DND-41 (cell line): ENCODE results near the gene MYO1H.
A peak's percentile ranks its signal among the peaks of the same experiment; 100 is the strongest.

Experiments used
- ATAC-seq: fragments of 200-7000 bp; cut with Tn5 transposase; 3 replicates; pipeline ENCODE4 v1.9.1; 2021; ENCODE audit warnings: low read depth; ENCODE audit not compliant: insufficient read depth
- DNase-seq: peaks from one replicate; pipeline ENCODE4 v3.0.0-alpha.2; 2020
- H2AFZ ChIP-seq: 2 replicates; pipeline ENCODE4 v1.6.0; 2012; ENCODE audit warnings: low read depth, low read length
- H3K27ac ChIP-seq: 2 replicates; pipeline ENCODE4 v1.5.1; 2012; ENCODE audit warnings: low read length, inconsistent platforms
- H3K27me3 ChIP-seq: fragments of 200-600 bp; sonication (generic); 2 replicates; pipeline ENCODE4 v1.6.0; 2012; ENCODE audit warnings: low read length, mild to moderate bottlenecking, inconsistent platforms; ENCODE audit not compliant: insufficient read depth, poor library complexity
- H3K36me3 ChIP-seq: 2 replicates; pipeline ENCODE4 v1.5.1; 2012; ENCODE audit warnings: low read length, inconsistent platforms; ENCODE audit not compliant: insufficient read depth
- H3K4me1 ChIP-seq: 2 replicates; pipeline ENCODE4 v1.5.1; 2012; ENCODE audit warnings: mild to moderate bottlenecking, low read length; ENCODE audit not compliant: insufficient read depth
- H3K4me2 ChIP-seq: 2 replicates; pipeline ENCODE4 v1.6.0; 2012; ENCODE audit warnings: mild to moderate bottlenecking, moderate library complexity, low read length, inconsistent platforms; ENCODE audit not compliant: insufficient read depth
- H3K4me3 ChIP-seq, 2 experiments: fragments of 200-600 bp in 1 of 2; shearing (Covaris generic) in 1 of 2; 2 replicates each; pipeline ENCODE4 v1.5.1; 2012 to 2016; ENCODE audit warnings: inconsistent platforms in 2 of 2, low read length in 2 of 2, mild to moderate bottlenecking in 2 of 2, low read depth in 1 of 2, moderate library complexity in 1 of 2
- H3K79me2 ChIP-seq: 2 replicates; pipeline ENCODE4 v1.6.0; 2012; ENCODE audit warnings: low read length, inconsistent platforms; ENCODE audit not compliant: insufficient read depth
- H3K9ac ChIP-seq: 2 replicates; pipeline ENCODE4 v1.6.0; 2012; ENCODE audit warnings: low read depth, mild to moderate bottlenecking, inconsistent platforms, low read length, moderate library complexity
- H3K9me3 ChIP-seq: 2 replicates; pipeline ENCODE4 v1.5.1; 2012; ENCODE audit warnings: low read length, moderate library complexity, mild to moderate bottlenecking, inconsistent platforms; ENCODE audit not compliant: insufficient read depth, severe bottlenecking
- H4K20me1 ChIP-seq: 2 replicates; pipeline ENCODE4 v1.6.0; 2012; ENCODE audit warnings: low read length; ENCODE audit not compliant: insufficient read depth
- CTCF ChIP-seq: IDR thresholded peaks from 2 replicates; pipeline ENCODE4 v1.5.1; 2012; ENCODE audit warnings: borderline replicate concordance, low read length, moderate library complexity, mild to moderate bottlenecking; ENCODE audit not compliant: poor library complexity, severe bottlenecking; ENCODE audit errors: extremely low read depth
- EZH2 ChIP-seq: IDR thresholded peaks from 3 replicates; pipeline ENCODE4 v1.6.1; 2012; ENCODE audit warnings: borderline replicate concordance, low read depth, mild to moderate bottlenecking, moderate library complexity, low read length, inconsistent platforms; ENCODE audit not compliant: severe bottlenecking

The MYO1H gene

GRCh38 chr12:109386059-109386433, 38.3 kb downstream of the MYO1H start:
- TF ChIP-seq CTCF, result no peak
- TF ChIP-seq EZH2, result no peak

GRCh38 chr12:109387425-109388166, 39.9 kb downstream of the MYO1H start:
- no peaks in the 10 kb centered on the region for H3K79me2 ChIP-seq
- H3K27me3 ChIP-seq, result peaks cover 17% of the 10 kb centered on the region
- H3K36me3 ChIP-seq, result no peaks in the 10 kb centered on the region
- H3K4me3 ChIP-seq, result no peak overlapping the region
- H3K27ac ChIP-seq, result no peak overlapping the region
- H4K20me1 ChIP-seq, result no peaks in the 10 kb centered on the region
- DNase-seq (peak; percentile 5), ATAC-seq (0 out of 3 replicates have a peak, but pooled peaks have one; percentile 58)
- no peak overlapping the region for H3K4me2 ChIP-seq
- peak; percentile 77 for TF ChIP-seq CTCF
- TF ChIP-seq EZH2, result no peak
- no peaks in the 10 kb centered on the region for H3K4me1 ChIP-seq
- peak overlapping the region; percentile 54; the same call in 1 of the 2 replicates for H2AFZ ChIP-seq
- no peak overlapping the region for H3K9ac ChIP-seq
- no peaks in the 10 kb centered on the region for H3K9me3 ChIP-seq

More at GRCh38 chr12:109386059-109386433, 38.3 kb downstream of the MYO1H start:
- Histone ChIP-seq H3K27ac (no peak overlapping the region), H3K9me3 (no peaks in the 10 kb centered on the region), H2AFZ (no peak overlapping the region), H3K4me2 (no peak overlapping the region), H3K9ac (no peak overlapping the region), H3K36me3 (no peaks in the 10 kb centered on the region), H3K27me3 (peaks cover 17% of the 10 kb centered on the region), H3K4me3 (no peak overlapping the region), H4K20me1 (no peaks in the 10 kb centered on the region), H3K79me2 (no peaks in the 10 kb centered on the region), H3K4me1 (no peaks in the 10 kb centered on the region)
- ATAC-seq (no peak), DNase-seq (no peak)

GRCh38 chr12:109388167-109388563, 40.5 kb downstream of the MYO1H start:
- H4K20me1 ChIP-seq, result no peaks in the 10 kb centered on the region
- H3K27ac ChIP-seq, result no peak overlapping the region
- no peaks in the 10 kb centered on the region for H3K4me1 ChIP-seq
- H3K9me3 ChIP-seq, result no peaks in the 10 kb centered on the region
- peaks cover 17% of the 10 kb centered on the region for H3K27me3 ChIP-seq
- DNase-seq (no peak), ATAC-seq (no peak)
- no peak overlapping the region for H3K4me3 ChIP-seq
- no peaks in the 10 kb centered on the region for H3K36me3 ChIP-seq
- no peak overlapping the region for H3K9ac ChIP-seq
- TF ChIP-seq EZH2, result no peak
- TF ChIP-seq CTCF, result no peak
- H3K79me2 ChIP-seq, result no peaks in the 10 kb centered on the region
- no peak overlapping the region for H2AFZ ChIP-seq
- H3K4me2 ChIP-seq, result no peak overlapping the region
